Thoracic aorta (tissue), 2 donors: ENCODE results near the gene RBMS3. TPM values are rescaled to one million over a fixed set of nuclear protein-coding genes. Genes with fewer than 3 reads are reported as not detected.
"Not testable (repeated sequence)": the region's sequence is repeated elsewhere in the genome, so short reads cannot be mapped to it uniquely, and the experiment has no call there.

ENCODE experiments used
- ATAC-seq: fragments of 150-250 bp; one replicate; pipeline ENCODE4 v1.8.0; 2017; ENCODE audit warnings: low read depth; ENCODE audit not compliant: insufficient number of reproducible peaks, low FRiP score
- DNase-seq: peaks from one replicate; pipeline ENCODE4 v3.0.0-alpha.2; 2020; ENCODE audit warnings: low spot score
- H3K27ac ChIP-seq, 2 donors: fragments of 200-600 bp; sonication (generic); 1 replicate in 1 of 2; 2 replicates in 1 of 2; pipeline ENCODE4 v1.5.1; 2016; ENCODE audit warnings: mild to moderate bottlenecking in 2 of 2, moderate library complexity in 2 of 2
- H3K27me3 ChIP-seq: fragments of 200-600 bp; sonication (generic); replicated peaks from 2 replicates; pipeline ENCODE4 v1.6.0; 2016; ENCODE audit warnings: mild to moderate bottlenecking; ENCODE audit not compliant: insufficient read depth
- H3K36me3 ChIP-seq: fragments of 200-600 bp; sonication (generic); one replicate; pipeline ENCODE4 v1.5.1; 2016
- H3K4me1 ChIP-seq, 2 donors: fragments of 200-600 bp; sonication (generic); 1 replicate in 1 of 2; 2 replicates in 1 of 2; pipeline versions ENCODE4 v1.5.1 to v1.6.0; 2016; ENCODE audit warnings: low read depth in 2 of 2, mild to moderate bottlenecking in 1 of 2; ENCODE audit not compliant: control insufficient read depth in 1 of 2
- H3K4me3 ChIP-seq: fragments of 200-600 bp; sonication (generic); 2 replicates; pipeline ENCODE4 v1.5.1; 2016; ENCODE audit warnings: mild to moderate bottlenecking
- H3K9me3 ChIP-seq: fragments of 200-600 bp; sonication (generic); 2 replicates; pipeline ENCODE4 v1.5.1; 2016
- total RNA-seq, 2 donors: library from RNA; depleted of rRNA; stranded (reverse); fragments of >200 nt; gene quantifications; one replicate each; pipeline versions ENCODE4 v1.1.0 to v1.2.3, GENCODE V29; 2016
- TF ChIP-seq, protein P1 (sequence below): fragments of 200-600 bp; sonication (generic); IDR thresholded peaks from one replicate; pipeline ENCODE4 v1.5.1; 2019; ENCODE audit warnings: antibody characterized with exemption

RBMS3 gene
- total RNA-seq, 2 donors from 2014 or later, result 149 to 186 TPM

DNA sequence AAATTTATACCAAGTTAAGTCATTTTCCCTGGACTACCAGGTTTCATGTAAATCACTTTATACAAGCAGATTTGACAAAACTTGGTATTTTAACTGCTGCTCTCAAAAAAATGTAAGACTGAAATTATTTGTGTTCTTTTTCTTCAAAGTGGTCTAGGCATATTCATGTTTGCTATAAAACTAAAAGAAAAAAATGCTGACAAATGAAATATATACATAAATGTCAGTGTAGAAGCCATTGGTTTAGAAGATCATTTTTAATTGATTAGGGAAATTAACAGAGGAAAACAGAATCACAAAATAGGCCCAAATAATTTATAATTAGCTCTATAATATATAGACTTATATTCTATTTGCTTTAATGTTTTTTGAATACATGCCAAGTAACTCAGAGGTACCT lies 523.2 kb downstream of the RBMS3 start:
- DNase-seq, result no peak
- H3K27ac ChIP-seq, result no peak overlapping the region
- H3K4me1 ChIP-seq, result peaks cover 18 to 41% of the 10 kb centered on the region in 2 donors
- no peaks in the 10 kb centered on the region for H3K27me3 ChIP-seq
- no peaks in the 10 kb centered on the region for H3K36me3 ChIP-seq
- TF ChIP-seq, protein P1, sequence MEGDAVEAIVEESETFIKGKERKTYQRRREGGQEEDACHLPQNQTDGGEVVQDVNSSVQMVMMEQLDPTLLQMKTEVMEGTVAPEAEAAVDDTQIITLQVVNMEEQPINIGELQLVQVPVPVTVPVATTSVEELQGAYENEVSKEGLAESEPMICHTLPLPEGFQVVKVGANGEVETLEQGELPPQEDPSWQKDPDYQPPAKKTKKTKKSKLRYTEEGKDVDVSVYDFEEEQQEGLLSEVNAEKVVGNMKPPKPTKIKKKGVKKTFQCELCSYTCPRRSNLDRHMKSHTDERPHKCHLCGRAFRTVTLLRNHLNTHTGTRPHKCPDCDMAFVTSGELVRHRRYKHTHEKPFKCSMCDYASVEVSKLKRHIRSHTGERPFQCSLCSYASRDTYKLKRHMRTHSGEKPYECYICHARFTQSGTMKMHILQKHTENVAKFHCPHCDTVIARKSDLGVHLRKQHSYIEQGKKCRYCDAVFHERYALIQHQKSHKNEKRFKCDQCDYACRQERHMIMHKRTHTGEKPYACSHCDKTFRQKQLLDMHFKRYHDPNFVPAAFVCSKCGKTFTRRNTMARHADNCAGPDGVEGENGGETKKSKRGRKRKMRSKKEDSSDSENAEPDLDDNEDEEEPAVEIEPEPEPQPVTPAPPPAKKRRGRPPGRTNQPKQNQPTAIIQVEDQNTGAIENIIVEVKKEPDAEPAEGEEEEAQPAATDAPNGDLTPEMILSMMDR, result no peak
- no peak overlapping the region for H3K4me3 ChIP-seq
- H3K9me3 ChIP-seq, result no peaks in the 10 kb centered on the region
- no peak for ATAC-seq

DNA sequence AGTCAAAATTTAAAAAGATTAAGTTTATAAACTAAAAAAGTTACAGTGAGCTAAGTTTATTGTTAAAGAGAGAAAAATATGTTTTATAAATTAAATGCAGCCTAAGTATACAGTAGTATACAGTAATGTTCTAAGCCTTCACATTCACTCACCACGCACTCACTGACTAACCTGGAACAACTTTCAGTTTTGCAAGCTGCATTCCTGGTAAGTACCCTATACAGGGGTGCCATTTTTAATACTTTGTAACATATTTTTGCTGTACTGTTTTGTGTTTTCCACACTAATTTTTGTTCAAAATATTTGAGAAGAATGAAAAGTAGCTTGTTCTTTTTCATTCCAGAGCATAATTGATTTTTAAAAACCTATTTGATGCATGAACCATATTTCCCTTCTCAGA lies 524.9 kb downstream of the RBMS3 start:
- peaks cover 14 to 41% of the 10 kb centered on the region in 2 donors for H3K4me1 ChIP-seq
- no peaks in the 10 kb centered on the region for H3K36me3 ChIP-seq
- H3K27me3 ChIP-seq, result no peaks in the 10 kb centered on the region
- TF ChIP-seq, protein P1, result no peak
- ATAC-seq (no peak), DNase-seq (no peak)
- no peaks in the 10 kb centered on the region for H3K9me3 ChIP-seq
- H3K4me3 ChIP-seq, result no peak overlapping the region
- H3K27ac ChIP-seq, result no peak overlapping the region

DNA sequence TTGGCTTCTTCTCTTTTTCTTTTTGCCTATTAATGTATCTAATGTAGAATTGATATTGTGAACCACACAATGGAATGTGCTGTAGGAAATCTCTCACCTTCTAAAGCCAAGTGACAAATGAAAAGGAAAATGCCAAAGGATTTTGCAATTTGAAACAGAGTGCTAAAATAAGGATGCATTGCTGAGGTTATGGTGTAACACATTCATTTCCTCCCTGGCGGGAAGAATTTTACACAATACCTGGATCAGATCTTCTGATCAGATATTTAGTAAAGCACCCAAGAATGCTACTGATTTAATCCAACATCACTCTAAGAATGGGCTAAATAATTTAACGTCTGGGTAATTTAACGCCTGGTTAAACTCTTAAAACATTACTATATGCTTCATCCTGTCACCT lies 527.5 kb downstream of the RBMS3 start:
- H3K4me1 ChIP-seq, result peaks cover 14 to 47% of the 10 kb centered on the region in 2 donors
- ATAC-seq, H3K9me3 ChIP-seq, H3K4me3 ChIP-seq, H3K27ac ChIP-seq, H3K36me3 ChIP-seq, DNase-seq, H3K27me3 ChIP-seq: not testable (repeated sequence)

DNA sequence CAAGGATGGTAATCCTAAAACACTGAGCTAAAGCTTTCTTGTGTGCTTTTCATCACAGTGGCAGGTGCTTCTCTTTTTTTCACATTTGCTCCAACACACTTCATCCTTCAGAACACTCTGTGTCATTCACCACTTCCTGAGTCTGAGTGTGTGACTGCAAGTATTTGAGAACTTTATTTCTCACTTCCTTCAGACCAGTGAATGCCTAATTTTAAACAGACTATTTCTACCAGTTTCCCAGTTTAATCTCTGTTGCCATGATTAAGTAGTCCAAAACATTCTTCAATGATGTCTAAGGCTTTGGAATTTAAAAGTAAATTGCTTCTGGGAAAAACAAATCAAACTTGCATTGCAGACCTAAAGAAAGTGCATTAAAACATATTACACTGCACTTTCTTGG lies 541.2 kb downstream of the RBMS3 start:
- Histone ChIP-seq H3K27ac (peak overlapping the region in 1 of 2 donors; percentile 6), H3K9me3 (no peaks in the 10 kb centered on the region), H3K36me3 (no peaks in the 10 kb centered on the region), H3K4me3 (no peak overlapping the region), H3K4me1 (peaks cover 0 to 9% of the 10 kb centered on the region in 2 donors), H3K27me3 (no peaks in the 10 kb centered on the region)
- DNase-seq, result no peak
- TF ChIP-seq, protein P1, result no peak
- ATAC-seq, result no peak

DNA sequence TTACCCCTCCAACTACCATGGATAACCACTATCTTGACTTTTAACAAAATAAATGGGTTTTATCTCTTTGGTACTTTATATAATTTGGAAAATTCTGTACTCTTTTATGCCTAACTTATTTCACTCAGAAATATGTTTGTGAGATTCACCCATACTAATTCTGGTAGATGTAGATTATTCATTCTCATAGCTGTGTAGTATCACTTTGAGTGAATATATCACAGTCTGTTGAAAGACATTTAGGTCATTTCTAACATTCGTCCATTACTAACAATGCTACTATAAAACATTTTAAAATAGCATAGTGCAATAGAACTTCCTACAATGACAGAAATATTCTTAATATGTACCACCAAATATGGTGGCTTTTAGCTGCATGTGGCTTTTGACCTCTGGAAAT lies 542.4 kb downstream of the RBMS3 start:
- H3K4me1 ChIP-seq, result peaks cover 0 to 18% of the 10 kb centered on the region in 2 donors
- H3K9me3 ChIP-seq, result no peaks in the 10 kb centered on the region
- no peak overlapping the region for H3K27ac ChIP-seq
- no peaks in the 10 kb centered on the region for H3K36me3 ChIP-seq
- ATAC-seq, result no peak
- no peak overlapping the region for H3K4me3 ChIP-seq
- DNase-seq, result no peak
- H3K27me3 ChIP-seq, result no peaks in the 10 kb centered on the region
- TF ChIP-seq, protein P1, result no peak

DNA sequence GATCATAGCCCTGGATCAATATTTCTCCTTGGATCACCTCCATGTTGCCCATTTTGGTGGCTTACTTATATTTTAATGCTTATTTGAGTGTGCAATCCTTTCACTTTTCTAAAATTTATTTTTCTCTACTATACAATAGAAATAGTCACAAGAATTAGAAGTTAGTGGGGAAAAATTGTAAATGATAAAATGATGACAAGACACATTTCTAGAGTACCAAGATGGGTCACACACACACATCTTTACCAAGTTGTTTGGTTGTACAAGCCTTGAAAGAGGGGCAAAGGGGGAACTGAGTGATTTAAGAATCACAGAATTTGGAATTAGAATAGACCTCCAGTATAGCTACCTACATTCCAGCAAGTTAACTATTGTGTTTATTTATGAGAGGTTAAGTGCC lies 545.8 kb downstream of the RBMS3 start:
- no peak overlapping the region for H3K27ac ChIP-seq
- H3K4me1 ChIP-seq, result peaks cover 7 to 43% of the 10 kb centered on the region in 2 donors
- H3K9me3 ChIP-seq, result no peaks in the 10 kb centered on the region
- DNase-seq (no peak), ATAC-seq (no peak)
- H3K4me3 ChIP-seq, result no peak overlapping the region
- no peaks in the 10 kb centered on the region for H3K36me3 ChIP-seq
- TF ChIP-seq, protein P1, result no peak
- H3K27me3 ChIP-seq, result no peaks in the 10 kb centered on the region
